GM13977 (cell line): Measurements from ENCODE around the gene HHAT.

ENCODE experiments used
- DNase-seq: peaks from one replicate; pipeline ENCODE4 v3.0.0; 2012; ENCODE audit warnings: low spot score
- CTCF ChIP-seq: IDR thresholded peaks from 2 replicates; pipeline ENCODE4 v1.5.1; 2012; ENCODE audit warnings: mild to moderate bottlenecking, control low read depth; ENCODE audit not compliant: insufficient read depth; ENCODE audit errors: extremely low read depth, missing control alignments
- in situ Hi-C: fragments of 300-500 bp; cut with MboI; formaldehyde crosslinking; loops from one replicate; pipeline ENCODE4 v1.12.0; 2022; ENCODE audit warnings: low sequenced_read_pairs, low pct_unique_long_range_greater_than_20kb, mixed read lengths, inconsistent platforms; ENCODE audit not compliant: unreplicated experiment

Gene HHAT

GRCh38 chr1:210456731-210457255 lies 128.1 kb downstream of the HHAT start:
- in situ Hi-C loops: no loop called here
- no peak for TF ChIP-seq CTCF

GRCh38 chr1:210457568-210457967 lies 128.9 kb downstream of the HHAT start:
- in situ Hi-C loops: no loop called here
- no peak for TF ChIP-seq CTCF
- DNase-seq: no peak

More at GRCh38 chr1:210456731-210457255, 128.1 kb downstream of the HHAT start:
- no peak for DNase-seq

GRCh38 chr1:210464519-210465039 lies 135.9 kb downstream of the HHAT start:
- in situ Hi-C loops: no loop called here
- TF ChIP-seq CTCF: no peak
- DNase-seq: peak; percentile 12

- TF ChIP-seq CTCF: no peak
Observed at GRCh38 chr1:210465150-210465549, 136.4 kb downstream of the HHAT start.

DNA sequence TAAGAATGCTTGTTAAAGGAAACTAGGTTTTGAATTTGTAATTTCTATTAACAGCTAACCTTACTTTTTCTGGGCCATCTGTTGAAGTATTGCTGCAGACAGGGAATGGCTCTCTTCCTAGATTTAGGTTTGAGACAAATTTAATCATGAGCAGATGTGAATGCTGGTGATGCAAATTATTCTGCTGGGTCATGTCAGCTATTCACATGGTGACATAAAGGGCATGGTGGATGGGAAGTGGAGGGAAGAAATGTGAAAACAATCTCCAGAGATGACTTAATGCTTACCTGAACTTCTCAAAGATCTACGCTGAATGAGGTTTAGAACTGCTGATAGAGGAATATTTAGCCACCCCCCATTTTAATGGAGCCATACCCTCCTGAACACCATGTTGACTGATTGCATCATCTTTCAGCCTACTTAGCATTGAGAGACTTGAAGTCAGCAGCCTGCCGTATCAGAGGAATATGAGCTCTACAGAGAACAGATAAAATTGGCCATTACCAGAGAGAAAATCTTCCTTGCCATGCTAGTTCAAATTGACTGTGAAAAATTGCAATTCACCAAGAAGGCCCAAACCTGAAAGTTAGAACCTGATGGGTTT lies 138.8 kb downstream of the HHAT start:
- TF ChIP-seq CTCF: no peak
- no peak for DNase-seq
- in situ Hi-C loops: no loop called here

More at GRCh38 chr1:210465150-210465549, 136.4 kb downstream of the HHAT start:
- DNase-seq: no peak
- in situ Hi-C loops: no loop called here

DNA sequence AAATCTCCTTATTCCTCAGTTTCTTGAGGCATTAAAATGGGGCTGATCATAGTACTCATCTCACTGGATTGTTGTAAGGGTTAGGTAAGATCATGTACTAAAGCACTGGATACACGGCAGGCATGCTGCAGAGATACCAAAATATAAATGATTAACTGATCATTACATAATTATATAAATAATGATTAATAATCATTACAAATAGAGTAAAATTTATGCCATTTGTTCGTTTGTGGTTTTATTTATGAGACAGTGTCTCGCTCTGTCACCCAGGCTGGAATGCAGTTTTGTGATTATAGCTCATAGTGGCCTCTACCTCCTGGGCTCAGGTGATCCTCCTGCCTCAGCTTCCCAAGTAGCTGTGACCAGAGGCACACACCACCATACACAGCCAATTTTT lies 140.7 kb downstream of the HHAT start:
- DNase-seq: no peak
- in situ Hi-C loops: no loop called here
- no peak for TF ChIP-seq CTCF
